Measurements from ENCODE around the gene PRR5L. TPM values are rescaled to one million over a fixed set of nuclear protein-coding genes. Genes with fewer than 3 reads are reported as not detected.
A peak's percentile ranks its signal among the peaks of the same experiment; 100 is the strongest.

PRR5L gene
- total and polyA plus RNA-seq, 2 donors (not counting 1 experiment from before 2014, with no cell fraction given), result 4.0 to 5.9 TPM

- H3K79me2 ChIP-seq (ENCODE audit: control insufficient read depth, insufficient read depth, low read length), result no peaks in the 10 kb centered on the region
- Mint-ChIP-seq H3K27ac (no peak overlapping the region), H3K4me1 (no peaks in the 10 kb centered on the region), H3K27me3 (peaks cover 25% of the 10 kb centered on the region), H3K4me3 (no peak overlapping the region), H3K9me3 (ENCODE audit: insufficient read depth) (no peaks in the 10 kb centered on the region)
- H4K20me1 ChIP-seq (ENCODE audit: control insufficient read depth, insufficient read depth, low read length, poor library complexity, severe bottlenecking), result no peaks in the 10 kb centered on the region
- no peak for ATAC-seq (ENCODE audit: low read depth)
- H3K4me2 ChIP-seq (replicated peaks; ENCODE audit: low read depth, low read length, poor library complexity, severe bottlenecking), result peak overlapping the region; percentile 35
- H3K9me3 ChIP-seq (ENCODE audit: control extremely low read depth in 1 of 3, control insufficient read depth in 2 of 3, insufficient read depth in 1 of 3, low read length in 2 of 3), result no peaks in the 10 kb centered on the region
- H3K4me3 ChIP-seq (ENCODE audit: control extremely low read depth in 1 of 5, extremely low read depth in 1 of 5, insufficient read depth in 1 of 5, low read depth in 2 of 5, low read length in 4 of 5), result no peak overlapping the region
- no peaks in the 10 kb centered on the region for H3K4me1 ChIP-seq (ENCODE audit: control insufficient read depth in 2 of 2, insufficient read depth in 2 of 2, low read length in 2 of 2)
- peak; percentile 25 for DNase-seq
- H2AFZ ChIP-seq (ENCODE audit: insufficient read depth, low read depth, low read length, poor library complexity, severe bottlenecking), result no peak overlapping the region
- POLR2A ChIA-PET, result no interaction called here
- H3K27me3 ChIP-seq (replicated peaks in 1 of 4; ENCODE audit: control extremely low read depth in 1 of 4, control insufficient read depth in 3 of 4, insufficient read depth in 4 of 4, low read length in 3 of 4), result no peaks in the 10 kb centered on the region
- TF ChIP-seq CTCF (IDR thresholded peaks at IDR 0.05), result peak; percentile 60
- no peak for TF ChIP-seq EZH2 (IDR thresholded peaks at IDR 0.05; ENCODE audit: borderline replicate concordance, insufficient read depth, low read depth, low read length, poor library complexity, severe bottlenecking)
- intact Hi-C loops (cut with micrococcal nuclease), result loop anchor here (1.0 to 5.0 kb wide), 3 partner anchors 171 to 365 kb away; no protein-coding TSS in a partner anchor
- H3K27ac ChIP-seq (ENCODE audit: low read length in 2 of 2), result no peak overlapping the region
- H3K9ac ChIP-seq (ENCODE audit: low read length), result no peak overlapping the region
- H3K36me3 ChIP-seq (replicated peaks in 1 of 2; ENCODE audit: control extremely low read depth in 1 of 2, control insufficient read depth in 1 of 2, extremely low read depth in 1 of 2, insufficient read depth in 2 of 2, low read length in 1 of 2), result no peaks in the 10 kb centered on the region
- CTCF ChIA-PET, result interaction anchor here (0.7 to 2.9 kb wide), 9 partner anchors 14 to 186 kb away, joined by 3 to 27 read pairs (median 3); no protein-coding TSS in a partner anchor
- no CpG with 5 or more reads among the region's 3 CpGs for WGBS (ENCODE audit: insufficient coverage)
These were observed 10.8 kb downstream of the PRR5L start for GRCh38 chr11:36306888-36307287.

- TF ChIP-seq EZH2 (IDR thresholded peaks at IDR 0.05; ENCODE audit: borderline replicate concordance, insufficient read depth, low read depth, low read length, poor library complexity, severe bottlenecking), result no peak
- TF ChIP-seq CTCF (IDR thresholded peaks at IDR 0.05), result no peak
- H2AFZ ChIP-seq (ENCODE audit: insufficient read depth, low read depth, low read length, poor library complexity, severe bottlenecking), result no peak overlapping the region
- CTCF ChIA-PET, result interaction anchor here (1.4 to 2.9 kb wide), 3 partner anchors 160 to 184 kb away, joined by 3 to 27 read pairs (median 6); no protein-coding TSS in a partner anchor
- Mint-ChIP-seq H3K27me3 (peaks cover 24% of the 10 kb centered on the region), H3K27ac (no peak overlapping the region), H3K9me3 (ENCODE audit: insufficient read depth) (no peaks in the 10 kb centered on the region), H3K4me1 (no peaks in the 10 kb centered on the region), H3K4me3 (no peak overlapping the region)
- no peak overlapping the region for H3K4me2 ChIP-seq (replicated peaks; ENCODE audit: low read depth, low read length, poor library complexity, severe bottlenecking)
- no peaks in the 10 kb centered on the region for H3K79me2 ChIP-seq (ENCODE audit: control insufficient read depth, insufficient read depth, low read length)
- POLR2A ChIA-PET, result no interaction called here
- peaks cover 0 to 8% (median 2%) of the 10 kb centered on the region in 4 experiments for H3K27me3 ChIP-seq (replicated peaks in 1 of 4; ENCODE audit: control extremely low read depth in 1 of 4, control insufficient read depth in 3 of 4, insufficient read depth in 4 of 4, low read length in 3 of 4)
- H3K27ac ChIP-seq (ENCODE audit: low read length in 2 of 2), result no peak overlapping the region
- intact Hi-C loops (cut with micrococcal nuclease), result loop anchor here (5.0 kb wide), 1 partner anchor 364 kb away; no protein-coding TSS in a partner anchor
- no peak overlapping the region for H3K4me3 ChIP-seq (ENCODE audit: control extremely low read depth in 1 of 5, extremely low read depth in 1 of 5, insufficient read depth in 1 of 5, low read depth in 2 of 5, low read length in 4 of 5)
- no CpG with 5 or more reads among the region's 1 CpG for WGBS (ENCODE audit: insufficient coverage)
- H4K20me1 ChIP-seq (ENCODE audit: control insufficient read depth, insufficient read depth, low read length, poor library complexity, severe bottlenecking), result no peaks in the 10 kb centered on the region
- DNase-seq (no peak), ATAC-seq (ENCODE audit: low read depth) (no peak)
- no peaks in the 10 kb centered on the region for H3K36me3 ChIP-seq (replicated peaks in 1 of 2; ENCODE audit: control extremely low read depth in 1 of 2, control insufficient read depth in 1 of 2, extremely low read depth in 1 of 2, insufficient read depth in 2 of 2, low read length in 1 of 2)
- H3K4me1 ChIP-seq (ENCODE audit: control insufficient read depth in 2 of 2, insufficient read depth in 2 of 2, low read length in 2 of 2), result no peaks in the 10 kb centered on the region
- no peaks in the 10 kb centered on the region for H3K9me3 ChIP-seq (ENCODE audit: control extremely low read depth in 1 of 3, control insufficient read depth in 2 of 3, insufficient read depth in 1 of 3, low read length in 2 of 3)
- no peak overlapping the region for H3K9ac ChIP-seq (ENCODE audit: low read length)
These were observed 12.5 kb downstream of the PRR5L start for GRCh38 chr11:36308577-36308976.
